Right lobe of liver (tissue), 4 donors: ENCODE data around the gene BARX2.

Source experiments
- CTCF ChIP-seq, 4 donors: fragments of 200-600 bp in 3 of 4; fragments of 450-650 bp in 1 of 4; IDR thresholded peaks; one replicate each; pipeline versions ENCODE4 v1.5.1 to v1.8.0; 2016 to 2022; ENCODE audit warnings: antibody characterized with exemption in 4 of 4, mild to moderate bottlenecking in 2 of 4
- POLR2A ChIP-seq: fragments of 450-650 bp; IDR thresholded peaks from one replicate; pipeline ENCODE4 v1.6.1; 2017; ENCODE audit warnings: antibody characterized with exemption, mild to moderate bottlenecking
- donor health status: DM: no; HTN: no; CAD: no.
- donor health status: DM: no; HTN: no; CAD: no.
- donor health status: DM: no; HTN: yes; CAD: no.

DNA sequence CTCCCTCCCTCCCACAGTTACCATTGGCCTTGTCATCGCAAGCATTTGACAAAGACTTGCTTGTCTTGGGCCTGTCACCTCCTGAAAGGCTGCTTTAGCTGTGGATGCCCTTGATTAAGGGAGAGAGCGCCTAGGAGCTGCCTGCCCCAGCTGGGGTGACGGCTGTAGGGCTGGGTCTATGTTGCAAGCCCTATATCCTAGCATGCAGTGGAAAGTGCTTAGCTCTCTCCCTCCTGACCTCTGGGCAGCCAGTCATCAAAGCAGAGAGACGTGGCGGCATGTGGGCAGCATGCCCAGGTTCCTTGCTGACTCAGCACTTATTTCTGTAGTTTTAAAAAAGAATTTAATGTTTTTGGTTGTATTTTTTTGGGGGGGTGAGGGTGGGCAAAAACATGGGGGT, 75.9 kb downstream of the BARX2 start:
- TF ChIP-seq CTCF (IDR thresholded peaks at IDR 0.05) (no peak), POLR2A (no peak)
